Brain microvascular endothelial cell (primary cell): ENCODE measurements around the gene MEGF6.

Experiments
- DNase-seq: peaks from one replicate; pipeline ENCODE4 v3.0.0-alpha.2; 2020
- H3K27ac ChIP-seq: fragments of 250-450 bp; sonication (Bioruptor Pico); 2 replicates; pipeline ENCODE4 v1.5.1; 2020; ENCODE audit warnings: mild to moderate bottlenecking, moderate library complexity
- H3K27me3 ChIP-seq: fragments of 250-450 bp; sonication (Bioruptor Pico); replicated peaks from 2 replicates; pipeline ENCODE4 v1.5.1; 2020; ENCODE audit warnings: mild to moderate bottlenecking
- H3K36me3 ChIP-seq: fragments of 250-450 bp; sonication (Bioruptor Pico); replicated peaks from 2 replicates; pipeline ENCODE4 v1.5.1; 2020; ENCODE audit warnings: mild to moderate bottlenecking
- H3K4me3 ChIP-seq: 2 replicates; pipeline ENCODE4 v1.5.1; 2011; ENCODE audit warnings: low read depth, mild to moderate bottlenecking, control low read depth, low read length, moderate library complexity
- in situ Hi-C: cut with HindIII; loops from 2 replicates; pipeline ENCODE4 v1.10.0; 2017; ENCODE audit warnings: low sequenced_read_pairs, low pct_ligation_motif_present
- TF ChIP-seq, protein P1 (sequence below): IDR thresholded peaks from 2 replicates; pipeline ENCODE4 v1.5.1; 2011; ENCODE audit warnings: low read depth, mild to moderate bottlenecking, moderate library complexity, low read length, control low read depth, inconsistent platforms; ENCODE audit errors: missing control alignments

The MEGF6 gene

DNA sequence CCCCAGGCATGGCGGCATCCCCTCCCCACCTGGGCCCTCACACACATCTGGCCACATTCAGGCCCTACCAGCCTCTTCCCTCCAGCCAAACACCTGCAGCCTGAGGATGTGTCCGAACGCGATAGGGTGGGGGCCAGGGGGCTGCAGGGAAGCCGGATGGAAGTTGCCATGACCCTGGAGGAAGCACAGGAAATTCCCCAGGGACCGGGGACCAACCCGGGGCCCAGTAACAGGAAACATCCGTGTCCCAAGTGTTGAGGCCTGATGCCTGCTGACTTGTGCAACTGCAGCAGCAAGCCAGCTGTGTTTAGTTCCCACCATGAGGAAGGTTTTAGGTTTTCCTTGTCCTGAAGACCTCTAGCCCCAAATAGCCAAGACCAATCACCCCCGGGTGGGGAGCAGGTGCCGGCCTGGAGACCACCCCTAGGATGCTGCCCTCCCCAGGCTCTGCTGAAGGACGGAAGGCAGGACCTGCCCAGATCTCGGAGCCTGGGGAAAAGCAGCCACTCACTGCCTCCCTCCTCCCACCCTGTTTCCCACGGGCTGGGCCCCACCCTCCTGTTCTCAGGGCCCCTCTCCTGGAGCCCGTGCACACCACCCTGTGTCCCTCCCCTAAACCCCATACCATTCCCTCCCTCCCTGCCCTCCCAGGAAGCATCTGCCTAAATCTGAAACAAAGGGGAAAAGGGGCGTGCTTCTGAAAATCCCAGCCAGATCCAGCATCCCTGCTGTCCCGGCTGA lies 29.8 kb downstream of the MEGF6 start:
- TF ChIP-seq, protein P1, sequence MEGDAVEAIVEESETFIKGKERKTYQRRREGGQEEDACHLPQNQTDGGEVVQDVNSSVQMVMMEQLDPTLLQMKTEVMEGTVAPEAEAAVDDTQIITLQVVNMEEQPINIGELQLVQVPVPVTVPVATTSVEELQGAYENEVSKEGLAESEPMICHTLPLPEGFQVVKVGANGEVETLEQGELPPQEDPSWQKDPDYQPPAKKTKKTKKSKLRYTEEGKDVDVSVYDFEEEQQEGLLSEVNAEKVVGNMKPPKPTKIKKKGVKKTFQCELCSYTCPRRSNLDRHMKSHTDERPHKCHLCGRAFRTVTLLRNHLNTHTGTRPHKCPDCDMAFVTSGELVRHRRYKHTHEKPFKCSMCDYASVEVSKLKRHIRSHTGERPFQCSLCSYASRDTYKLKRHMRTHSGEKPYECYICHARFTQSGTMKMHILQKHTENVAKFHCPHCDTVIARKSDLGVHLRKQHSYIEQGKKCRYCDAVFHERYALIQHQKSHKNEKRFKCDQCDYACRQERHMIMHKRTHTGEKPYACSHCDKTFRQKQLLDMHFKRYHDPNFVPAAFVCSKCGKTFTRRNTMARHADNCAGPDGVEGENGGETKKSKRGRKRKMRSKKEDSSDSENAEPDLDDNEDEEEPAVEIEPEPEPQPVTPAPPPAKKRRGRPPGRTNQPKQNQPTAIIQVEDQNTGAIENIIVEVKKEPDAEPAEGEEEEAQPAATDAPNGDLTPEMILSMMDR = no peak
- no peak overlapping the region for H3K4me3 ChIP-seq
- DNase-seq = no peak
- no peak overlapping the region for H3K27ac ChIP-seq
- H3K36me3 ChIP-seq = no peaks in the 10 kb centered on the region
- no peaks in the 10 kb centered on the region for H3K27me3 ChIP-seq
- in situ Hi-C loops = no loop called here

DNA sequence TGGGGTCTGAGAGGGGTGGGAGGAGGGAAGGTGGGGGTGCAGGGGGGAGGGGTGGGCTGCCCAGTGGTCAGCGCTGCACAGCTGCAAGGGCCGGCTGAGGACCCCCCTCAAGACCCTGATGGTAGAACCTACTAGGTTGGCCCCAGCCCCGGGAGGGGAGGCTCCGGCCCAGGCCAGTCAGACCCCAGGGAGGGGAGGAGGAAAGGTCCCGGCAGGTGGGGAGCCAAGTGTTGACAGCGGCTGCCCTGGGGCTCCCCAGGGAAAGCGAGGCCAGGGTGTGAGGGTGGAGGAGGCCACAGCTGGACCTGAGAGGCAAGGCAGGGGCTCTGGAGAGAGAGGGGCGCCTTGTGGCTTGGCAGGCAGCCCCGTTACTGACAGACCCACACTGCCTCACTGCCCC lies 31.1 kb downstream of the MEGF6 start:
- no peak for DNase-seq
- H3K27ac ChIP-seq = no peak overlapping the region
- H3K4me3 ChIP-seq = no peak overlapping the region
- no peaks in the 10 kb centered on the region for H3K36me3 ChIP-seq
- TF ChIP-seq, protein P1 = no peak
- in situ Hi-C loops = no loop called here
- no peaks in the 10 kb centered on the region for H3K27me3 ChIP-seq

DNA sequence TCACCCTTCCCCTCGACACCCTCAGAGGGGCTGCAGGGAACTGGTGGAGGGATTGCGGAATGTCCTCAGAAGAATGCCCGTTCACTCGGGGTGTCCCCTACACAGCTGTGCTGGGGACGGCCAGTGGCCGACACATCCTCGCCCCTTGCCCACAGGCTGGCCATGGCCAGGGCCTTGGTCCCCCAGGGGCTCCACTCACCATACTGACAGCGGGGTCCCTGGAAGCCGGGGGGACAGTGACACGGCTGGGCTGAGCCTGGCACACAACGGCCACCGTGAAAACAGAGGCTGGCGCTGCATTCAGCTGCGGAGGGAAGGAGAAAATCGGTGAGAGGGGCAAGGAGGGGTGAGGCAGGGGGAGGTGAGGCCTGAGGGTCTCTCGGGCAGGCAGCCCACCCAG lies 31.7 kb downstream of the MEGF6 start:
- no peak overlapping the region for H3K27ac ChIP-seq
- no peaks in the 10 kb centered on the region for H3K27me3 ChIP-seq
- no peak overlapping the region for H3K4me3 ChIP-seq
- TF ChIP-seq, protein P1 = no peak
- in situ Hi-C loops = no loop called here
- H3K36me3 ChIP-seq = no peaks in the 10 kb centered on the region
- DNase-seq = no peak

DNA sequence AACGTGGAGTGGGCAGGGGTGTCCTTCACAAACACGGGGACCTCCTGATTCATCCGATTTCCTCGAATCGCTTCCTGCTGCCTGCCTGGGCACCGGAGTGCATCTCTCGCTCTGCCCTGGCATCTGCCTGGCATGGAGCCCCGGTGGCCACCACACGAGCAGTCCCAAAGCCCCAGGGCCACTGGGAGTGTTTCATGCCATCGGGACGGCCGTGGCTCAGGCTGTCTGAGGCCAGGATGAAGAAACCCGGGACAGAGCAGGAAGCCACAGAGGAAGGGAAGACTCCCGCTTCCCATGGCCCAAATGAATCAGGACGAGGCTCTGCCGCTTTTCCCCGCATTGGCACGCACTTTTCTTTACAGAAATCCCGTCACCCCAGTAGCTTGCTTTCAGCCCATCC lies 32.4 kb downstream of the MEGF6 start:
- Histone ChIP-seq H3K27ac (no peak overlapping the region), H3K4me3 (no peak overlapping the region), H3K27me3 (no peaks in the 10 kb centered on the region), H3K36me3 (no peaks in the 10 kb centered on the region)
- TF ChIP-seq, protein P1 = no peak
- no peak for DNase-seq
- in situ Hi-C loops = no loop called here

DNA sequence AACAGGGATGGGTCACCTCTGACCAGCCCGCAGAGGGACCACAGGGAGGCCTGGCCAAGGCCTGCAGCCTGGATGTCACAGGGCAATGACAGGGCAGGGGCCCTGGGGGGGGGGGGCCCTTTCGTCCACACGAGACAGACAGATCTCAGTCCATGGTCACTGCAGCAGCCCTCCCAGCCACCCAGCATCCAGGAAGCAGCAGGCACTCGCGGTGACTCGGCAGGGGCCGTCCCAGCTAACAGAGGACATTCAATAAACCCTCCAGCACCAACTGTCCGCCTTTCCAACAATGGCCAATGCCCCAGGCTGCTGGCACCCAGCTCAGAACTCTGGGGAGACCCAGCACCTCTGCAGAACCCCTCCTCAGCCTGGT lies 32.9 kb downstream of the MEGF6 start:
- no peaks in the 10 kb centered on the region for H3K36me3 ChIP-seq
- no peak overlapping the region for H3K27ac ChIP-seq
- in situ Hi-C loops = no loop called here
- TF ChIP-seq, protein P1 = no peak
- DNase-seq = no peak
- no peak overlapping the region for H3K4me3 ChIP-seq
- no peaks in the 10 kb centered on the region for H3K27me3 ChIP-seq
